SK-N-MC (cell line): Measurements from ENCODE around the gene VHLL.

Source experiments
- DNase-seq: peaks from one replicate; pipeline ENCODE4 v3.0.0-alpha.2; 2011; ENCODE audit warnings: low read depth, low spot score
- H3K27ac ChIP-seq: fragments of 200-600 bp; sonication (generic); 2 replicates; pipeline ENCODE4 v1.5.1; 2016; ENCODE audit warnings: mixed run types
- H3K36me3 ChIP-seq: fragments of 200-600 bp; sonication (generic); 2 replicates; pipeline ENCODE4 v1.6.1; 2017; ENCODE audit warnings: antibody characterized with exemption, low read length, mixed read lengths; ENCODE audit not compliant: insufficient read depth
- H3K4me3 ChIP-seq: fragments of 200-600 bp; sonication (generic); 2 replicates; pipeline ENCODE4 v1.5.1; 2016
- H3K9ac ChIP-seq: fragments of 200-600 bp; sonication (generic); 2 replicates; pipeline ENCODE4 v1.8.0; 2017; ENCODE audit warnings: mixed run types, mixed read lengths; ENCODE audit not compliant: insufficient read length
- H3K9me3 ChIP-seq: fragments of 200-600 bp; sonication (generic); 2 replicates; pipeline ENCODE4 v1.6.1; 2017; ENCODE audit warnings: low read depth, mild to moderate bottlenecking, antibody characterized with exemption, low read length, moderate library complexity, mixed read lengths
- EZH2 ChIP-seq: fragments of 200-600 bp; sonication (generic); IDR thresholded peaks from one replicate; pipeline ENCODE4 v1.6.1; 2017; ENCODE audit warnings: antibody characterized with exemption
- FOXP2 ChIP-seq: optimal IDR thresholded peaks from 2 replicates; pipeline ENCODE3; 2011; ENCODE audit warnings: mild to moderate bottlenecking, moderate library complexity; ENCODE audit not compliant: insufficient read depth; ENCODE audit errors: extremely low read length, control extremely low read depth
- POLR2AphosphoS5 ChIP-seq: IDR thresholded peaks from 2 replicates; pipeline ENCODE4 v1.6.1; 2012; ENCODE audit warnings: mild to moderate bottlenecking, low read depth, low read length, borderline replicate concordance

The VHLL gene

GRCh38 chr1:156303241-156303640 lies 4.1 kb upstream of the VHLL start:
- Histone ChIP-seq H3K4me3 (no peak overlapping the region), H3K9me3 (no peaks in the 10 kb centered on the region), H3K9ac (no peak overlapping the region), H3K27ac (no peak overlapping the region), H3K36me3 (peaks cover 24% of the 10 kb centered on the region)
- TF ChIP-seq POLR2AphosphoS5 (0 out of 2 replicates have a peak, but pooled peaks have one; percentile 10), EZH2 (no peak)
- no peak for DNase-seq

DNA sequence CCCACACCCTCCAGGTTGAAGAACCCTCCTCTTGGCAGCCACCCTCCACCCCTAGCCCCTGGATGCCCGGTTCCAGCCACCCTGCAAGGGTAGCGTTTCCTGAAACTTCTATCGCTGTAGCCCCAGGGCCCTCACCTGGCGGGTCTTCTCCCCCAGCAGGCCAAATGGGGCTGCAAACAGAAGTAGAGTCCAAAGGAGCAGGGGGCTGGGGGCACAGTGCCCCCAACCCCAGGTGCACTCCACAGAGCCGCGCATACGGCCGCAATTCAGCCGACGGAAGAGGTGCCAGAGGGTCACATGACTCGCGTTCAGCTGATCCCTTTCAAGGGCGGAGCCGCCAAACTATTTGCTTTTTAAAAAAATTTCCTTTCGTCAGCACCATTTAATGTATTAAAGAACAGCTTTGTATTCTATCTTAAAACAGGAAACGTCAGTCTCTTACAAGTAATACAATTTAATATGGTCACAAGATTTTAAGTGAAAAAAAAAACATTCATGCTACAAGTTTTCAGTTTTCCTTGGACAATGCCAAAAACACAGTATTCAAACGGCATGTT lies 3.6 kb downstream of the VHLL start, which contains the start of gene GLMP:
TSS of gene GLMP (minus strand) at position 289 of the 557 bp plus-strand sequence. CDS start at position 255, 34 bp downstream.
- DNase-seq = peak; percentile 53
- TF ChIP-seq POLR2AphosphoS5 (peak; percentile 88), EZH2 (no peak)
- Histone ChIP-seq H3K27ac (peak within 1 kb of the TSS; percentile 87), H3K36me3 (no peaks in the 10 kb centered on the region; the same call in 1 of the 2 replicates), H3K9ac (peak within 1 kb of the TSS; percentile 74), H3K4me3 (peak within 1 kb of the TSS; percentile 82), H3K9me3 (no peaks in the 10 kb centered on the region)

DNA sequence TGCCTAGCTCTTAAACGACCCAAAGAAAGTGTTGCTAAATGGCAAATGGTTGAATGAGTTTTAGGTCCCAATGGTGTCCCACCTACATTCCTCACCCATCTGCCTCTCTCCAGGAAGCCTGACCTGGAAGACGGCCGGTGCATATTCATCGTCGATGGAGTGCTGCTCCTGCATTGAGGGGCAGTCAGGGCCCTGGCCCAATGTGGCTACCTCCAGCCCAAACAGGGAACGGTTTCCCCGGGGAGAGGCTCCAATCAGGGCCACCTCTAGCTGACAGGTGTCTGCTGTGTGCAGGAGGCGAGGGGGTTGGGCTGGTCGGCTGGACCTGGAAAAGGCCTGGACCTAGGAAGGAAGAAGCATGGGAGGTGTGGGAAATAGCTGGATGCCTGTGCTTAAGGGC lies 5.2 kb downstream of the VHLL start:
- H3K4me3 ChIP-seq = no peak overlapping the region
- TF ChIP-seq EZH2 (no peak), POLR2AphosphoS5 (no peak), FOXP2 (no peak)
- DNase-seq = no peak
- no peak overlapping the region for H3K27ac ChIP-seq
- no peaks in the 10 kb centered on the region for H3K9me3 ChIP-seq
- H3K9ac ChIP-seq = no peak overlapping the region
- no peaks in the 10 kb centered on the region; the same call in 1 of the 2 replicates for H3K36me3 ChIP-seq

- H3K4me3 ChIP-seq = no peak overlapping the region
- no peak overlapping the region for H3K9ac ChIP-seq
- H3K36me3 ChIP-seq = no peaks in the 10 kb centered on the region; the same call in 1 of the 2 replicates
- no peak for DNase-seq
- no peaks in the 10 kb centered on the region for H3K9me3 ChIP-seq
- H3K27ac ChIP-seq = no peak overlapping the region
- TF ChIP-seq EZH2 (no peak), FOXP2 (no peak), POLR2AphosphoS5 (no peak)
Observed at GRCh38 chr1:156293098-156293434, 6.0 kb downstream of the VHLL start.

DNA sequence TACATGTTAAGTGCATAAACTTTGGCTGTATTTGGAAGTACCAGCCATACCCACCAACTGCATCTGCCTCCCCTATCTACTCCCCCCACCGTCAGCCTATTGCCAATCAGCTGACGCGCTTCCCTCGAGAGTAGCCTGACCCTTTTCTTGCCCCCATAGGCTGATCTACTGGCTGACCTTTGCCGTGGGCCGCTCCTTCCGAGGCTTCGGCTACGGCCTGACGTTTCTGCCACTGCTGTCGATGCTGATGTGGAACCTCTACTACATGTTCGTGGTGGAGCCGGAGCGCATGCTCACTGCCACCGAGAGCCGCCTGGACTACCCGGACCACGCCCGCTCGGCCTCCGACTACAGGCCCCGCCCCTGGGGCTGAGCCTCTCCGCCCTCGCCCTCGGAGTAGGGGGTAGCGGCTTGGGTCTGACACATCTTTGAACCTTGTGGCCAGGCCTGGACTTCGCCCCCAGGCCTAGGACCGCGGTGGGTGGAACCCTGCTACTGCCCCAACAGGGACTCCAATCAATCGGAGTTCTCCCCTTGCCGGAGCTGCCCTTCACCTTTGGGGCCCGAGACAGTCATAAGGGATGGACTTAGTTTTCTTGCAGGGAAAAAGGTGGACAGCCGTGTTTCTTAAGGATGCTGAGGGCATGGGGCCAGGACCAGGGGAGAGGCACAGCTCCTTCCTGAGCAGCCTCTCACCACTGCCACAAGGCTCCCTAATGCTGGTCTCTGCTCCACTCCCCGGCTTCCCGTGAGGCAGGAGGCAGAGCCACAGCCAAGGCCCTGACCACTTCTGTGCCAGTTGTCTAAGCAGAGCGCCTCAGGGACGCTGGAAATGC lies 7.7 kb downstream of the VHLL start:
- TF ChIP-seq EZH2 (no peak), POLR2AphosphoS5 (no peak), FOXP2 (no peak)
- Histone ChIP-seq H3K27ac (no peak overlapping the region), H3K36me3 (no peaks in the 10 kb centered on the region; the same call in 1 of the 2 replicates), H3K4me3 (no peak overlapping the region), H3K9ac (no peak overlapping the region), H3K9me3 (no peaks in the 10 kb centered on the region)
- no peak for DNase-seq

DNA sequence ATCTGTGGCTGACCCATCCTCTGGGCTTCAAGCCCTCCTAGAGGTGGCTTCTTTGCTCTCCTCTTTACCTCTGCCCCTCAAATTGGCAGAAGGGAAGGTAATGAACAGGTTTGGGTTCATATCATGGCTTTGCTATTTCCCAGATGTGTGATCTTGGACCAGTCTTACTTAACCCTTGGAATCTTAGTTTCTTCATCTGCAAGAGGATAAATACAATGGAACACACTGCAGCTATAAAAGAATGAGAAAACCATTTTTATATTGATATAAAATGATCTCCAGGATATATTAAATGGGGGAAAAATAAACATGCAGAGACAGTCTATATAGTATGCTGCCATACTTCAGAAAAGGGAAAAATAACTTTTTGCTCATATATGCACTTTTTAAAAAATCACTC lies 9.2 kb downstream of the VHLL start:
- TF ChIP-seq FOXP2 (no peak), EZH2 (no peak), POLR2AphosphoS5 (no peak)
- H3K9ac ChIP-seq = no peak overlapping the region
- DNase-seq = no peak
- no peaks in the 10 kb centered on the region; the same call in 1 of the 2 replicates for H3K36me3 ChIP-seq
- no peaks in the 10 kb centered on the region for H3K9me3 ChIP-seq
- no peak overlapping the region for H3K4me3 ChIP-seq
- peak overlapping the region; percentile 50 for H3K27ac ChIP-seq

DNA sequence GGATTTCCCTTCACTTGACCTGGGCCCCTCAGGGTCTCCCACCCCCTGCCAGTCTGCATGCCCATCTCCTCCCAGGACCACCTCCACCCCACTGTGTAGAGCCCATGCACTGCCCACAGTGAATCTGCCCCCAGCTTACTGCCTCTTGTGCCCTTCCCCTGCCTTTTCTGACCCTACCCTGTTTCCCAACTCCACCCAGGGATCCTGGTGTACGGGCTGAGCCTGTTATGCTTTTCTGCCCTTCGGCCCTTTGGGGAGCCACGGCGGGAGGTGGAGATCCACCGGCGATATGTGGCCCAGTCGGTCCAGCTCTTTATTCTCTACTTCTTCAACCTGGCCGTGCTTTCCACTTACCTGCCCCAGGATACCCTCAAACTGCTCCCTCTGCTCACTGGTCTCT lies 13.0 kb downstream of the VHLL start:
- H3K36me3 ChIP-seq = no peaks in the 10 kb centered on the region
- TF ChIP-seq FOXP2 (no peak), EZH2 (no peak), POLR2AphosphoS5 (no peak)
- no peak overlapping the region for H3K9ac ChIP-seq
- no peak overlapping the region for H3K27ac ChIP-seq
- DNase-seq = no peak
- H3K9me3 ChIP-seq = no peaks in the 10 kb centered on the region
- no peak overlapping the region for H3K4me3 ChIP-seq

GRCh38 chr1:156285437-156285836 lies 13.7 kb downstream of the VHLL start:
- TF ChIP-seq EZH2 (no peak), POLR2AphosphoS5 (no peak), FOXP2 (no peak)
- H3K4me3 ChIP-seq = no peak overlapping the region

DNA sequence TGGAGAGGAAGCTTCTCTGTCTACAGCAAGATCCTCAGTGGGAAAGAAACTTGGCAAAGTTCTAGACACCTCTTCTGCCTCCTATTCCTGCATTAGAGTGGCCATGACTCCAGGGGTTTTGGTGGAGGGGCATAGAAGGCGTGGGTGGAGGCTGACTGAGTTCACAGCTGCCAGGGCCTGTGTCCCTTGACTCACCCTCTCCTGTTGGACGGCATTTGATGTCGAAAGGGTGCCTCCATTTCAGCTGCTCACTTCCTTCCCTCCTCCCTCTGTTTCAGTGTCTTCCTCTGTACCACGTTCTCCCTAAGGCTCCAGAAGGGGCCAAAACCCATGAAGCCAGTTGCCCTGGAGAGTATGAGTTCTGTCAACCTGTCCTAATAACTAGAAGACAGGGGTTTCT lies 14.3 kb downstream of the VHLL start:
- no peak overlapping the region for H3K9ac ChIP-seq
- peaks cover 12% of the 10 kb centered on the region for H3K36me3 ChIP-seq
- TF ChIP-seq POLR2AphosphoS5 = no peak
- no peak for TF ChIP-seq EZH2
- no peak for TF ChIP-seq FOXP2
- DNase-seq = no peak
- no peak overlapping the region for H3K27ac ChIP-seq
- no peaks in the 10 kb centered on the region for H3K9me3 ChIP-seq
- no peak overlapping the region for H3K4me3 ChIP-seq

More at GRCh38 chr1:156285437-156285836, 13.7 kb downstream of the VHLL start:
- no peaks in the 10 kb centered on the region for H3K9me3 ChIP-seq
- no peak overlapping the region for H3K27ac ChIP-seq
- H3K9ac ChIP-seq = no peak overlapping the region
- no peak for DNase-seq
- peaks cover 5% of the 10 kb centered on the region for H3K36me3 ChIP-seq
